NCI-H2196 (cell line): Measurements from ENCODE around the gene BARHL1.

Source experiments
- DNase-seq: peaks from one replicate; lab custom pipeline; 2025; ENCODE audit not compliant: unreplicated experiment; lab: John Stamatoyannopoulos, UW

Gene BARHL1

GRCh38 chr9:132610661-132611060 is 28.3 kb downstream of the BARHL1 start:
- DNase-seq: no peak

GRCh38 chr9:132614324-132614723 is 31.9 kb downstream of the BARHL1 start:
- no peak for DNase-seq

GRCh38 chr9:132615774-132616173 is 33.4 kb downstream of the BARHL1 start:
- DNase-seq: no peak

GRCh38 chr9:132616725-132617124 is 34.3 kb downstream of the BARHL1 start:
- DNase-seq: no peak

GRCh38 chr9:132622159-132622558 is 39.8 kb downstream of the BARHL1 start:
- no peak for DNase-seq

GRCh38 chr9:132626285-132626684 is 43.9 kb downstream of the BARHL1 start:
- no peak for DNase-seq

- DNase-seq: no peak
Observed at GRCh38 chr9:132627106-132627505, 44.7 kb downstream of the BARHL1 start.

GRCh38 chr9:132627594-132627993 is 45.2 kb downstream of the BARHL1 start:
- no peak for DNase-seq

GRCh38 chr9:132628746-132629145 is 46.3 kb downstream of the BARHL1 start:
- DNase-seq: no peak

- no peak for DNase-seq
Observed at GRCh38 chr9:132630116-132630515, 47.7 kb downstream of the BARHL1 start.

- no peak for DNase-seq
Observed at GRCh38 chr9:132630811-132631210, 48.4 kb downstream of the BARHL1 start.

GRCh38 chr9:132631280-132631679 is 48.9 kb downstream of the BARHL1 start:
- DNase-seq: no peak

GRCh38 chr9:132631685-132632084 is 49.3 kb downstream of the BARHL1 start:
- DNase-seq: no peak

GRCh38 chr9:132632413-132633129 is 50.2 kb downstream of the BARHL1 start:
- DNase-seq: no peak

- no peak for DNase-seq
Observed at GRCh38 chr9:132634327-132634726, 51.9 kb downstream of the BARHL1 start.

- DNase-seq: peak; percentile 66
Observed at GRCh38 chr9:132637351-132637750, 54.9 kb downstream of the BARHL1 start.

- no peak for DNase-seq
Observed at GRCh38 chr9:132637801-132638200, 55.4 kb downstream of the BARHL1 start.

- no peak for DNase-seq
Observed at GRCh38 chr9:132638240-132638639, 55.8 kb downstream of the BARHL1 start.

GRCh38 chr9:132639322-132639721 is 56.9 kb downstream of the BARHL1 start:
- peak; percentile 8 for DNase-seq
